Endothelial cell of umbilical vein (primary cell): ENCODE data around the gene AK8. TPM values are rescaled to one million over a fixed set of nuclear protein-coding genes. Genes with fewer than 3 reads are reported as not detected.

Experiments
- BruUV-seq: library from RNA; stranded (reverse); fragments of 400-500 nt; replicated peaks from 2 replicates; lab custom pipeline; 2021; lab: Mats Ljungman, UMichigan
- CTCF ChIA-PET: fragments of 300-600, 350-600 bp; sonication (Branson Sonifier 250); formaldehyde crosslinking; loops from one replicate; lab custom pipeline; 2021; ENCODE audit warnings: antibody characterized with exemption, inconsistent platforms; lab: Charles Lee
- POLR2A ChIA-PET: fragments of 300-600, 350-600 bp; sonication (Branson Sonifier 250); formaldehyde crosslinking; loops from one replicate; lab custom pipeline; 2021; ENCODE audit warnings: antibody characterized with exemption, inconsistent platforms; lab: Charles Lee
- DNase-seq: peaks from one replicate; pipeline ENCODE4 v3.0.0-alpha.2; 2011; ENCODE audit warnings: low read depth, low spot score
- FAIRE-seq: peaks from 2 replicates; lab custom pipeline; 2011; peaks lifted over from hg19 to GRCh38; lab: Jason Lieb, UNC
- H2AFZ ChIP-seq: 2 replicates; pipeline ENCODE4 v1.6.0; 2012; ENCODE audit warnings: low read depth, low read length, control low read depth, inconsistent platforms
- H3K27ac ChIP-seq: 2 replicates; pipeline ENCODE4 v1.5.1; 2011; ENCODE audit warnings: low read depth, mild to moderate bottlenecking, control low read depth, low read length, moderate library complexity; ENCODE audit not compliant: insufficient read depth
- H3K27me3 ChIP-seq, 2 experiments: 2 replicates each; pipeline versions ENCODE4 v1.6.0 to v1.6.1; 2011; ENCODE audit warnings: low read length in 2 of 2, mixed read lengths in 1 of 2; ENCODE audit not compliant: control insufficient read depth in 2 of 2, insufficient read depth in 2 of 2
- H3K36me3 ChIP-seq, 2 experiments: 2 replicates in 1 of 2; 3 replicates in 1 of 2; pipeline ENCODE4 v1.5.1; 2011; ENCODE audit warnings: low read length in 2 of 2, mild to moderate bottlenecking in 1 of 2, moderate library complexity in 1 of 2; ENCODE audit not compliant: control insufficient read depth in 2 of 2, insufficient read depth in 2 of 2; ENCODE audit errors: extremely low read depth in 1 of 2
- H3K4me1 ChIP-seq: 3 replicates; pipeline ENCODE4 v1.5.1; 2011; ENCODE audit warnings: mild to moderate bottlenecking, low read length; ENCODE audit not compliant: control insufficient read depth, insufficient read depth; ENCODE audit errors: extremely low read depth
- H3K4me2 ChIP-seq: 2 replicates; pipeline ENCODE4 v1.6.1; 2011; ENCODE audit warnings: low read length, control low read depth, mixed read lengths; ENCODE audit not compliant: insufficient read depth
- H3K4me3 ChIP-seq, 3 experiments: fragments of 200-600 bp in 1 of 3; sonication (generic), shearing (Covaris generic) in 1 of 3; replicated peaks in 1 of 3; 2 replicates each; pipeline ENCODE4 v1.5.1; 2011 to 2016; ENCODE audit warnings: control low read depth in 3 of 3, low read length in 3 of 3, mild to moderate bottlenecking in 2 of 3, inconsistent platforms in 1 of 3, low read depth in 1 of 3, moderate library complexity in 1 of 3; ENCODE audit not compliant: insufficient read depth in 1 of 3
- H3K79me2 ChIP-seq: 2 replicates; pipeline ENCODE4 v1.6.0; 2012; ENCODE audit warnings: low read length, inconsistent platforms; ENCODE audit not compliant: control insufficient read depth, insufficient read depth
- H3K9ac ChIP-seq: replicated peaks from 2 replicates; pipeline ENCODE3; 2011; ENCODE audit warnings: low read length, control low read depth; ENCODE audit not compliant: insufficient read depth; ENCODE audit errors: extremely low read depth
- H3K9me1 ChIP-seq: replicated peaks from 3 replicates; pipeline ENCODE4 v1.6.0; 2011; ENCODE audit warnings: mild to moderate bottlenecking, low read length; ENCODE audit not compliant: control insufficient read depth, insufficient read depth; ENCODE audit errors: extremely low read depth
- H3K9me3 ChIP-seq: replicated peaks from 2 replicates; pipeline ENCODE4 v1.5.1; 2012; ENCODE audit warnings: low read length, inconsistent platforms; ENCODE audit not compliant: control insufficient read depth, insufficient read depth
- H4K20me1 ChIP-seq: replicated peaks from 2 replicates; pipeline ENCODE3; 2011; ENCODE audit warnings: mild to moderate bottlenecking, low read length; ENCODE audit not compliant: control insufficient read depth, insufficient read depth; ENCODE audit errors: extremely low read depth
- EZH2 ChIP-seq: IDR thresholded peaks from 2 replicates; pipeline ENCODE4 v1.6.1; 2012; ENCODE audit warnings: borderline replicate concordance, low read depth, mild to moderate bottlenecking, moderate library complexity, low read length, inconsistent platforms; ENCODE audit not compliant: severe bottlenecking
- FOS ChIP-seq: IDR thresholded peaks from 2 replicates; pipeline ENCODE4 v1.6.1; 2011; ENCODE audit warnings: mild to moderate bottlenecking, low read length, moderate library complexity, borderline replicate concordance; ENCODE audit not compliant: insufficient read depth
- GATA2 ChIP-seq: IDR thresholded peaks from 2 replicates; pipeline ENCODE4 v1.7.0; 2011; ENCODE audit warnings: low read depth, mild to moderate bottlenecking, moderate library complexity, mixed read lengths, low read length; ENCODE audit not compliant: insufficient read length, insufficient read depth
- JUN ChIP-seq: IDR thresholded peaks from 2 replicates; pipeline ENCODE4 v1.6.1; 2011; ENCODE audit warnings: borderline replicate concordance, low read depth; ENCODE audit not compliant: insufficient read length, insufficient read depth
- MAX ChIP-seq: IDR thresholded peaks from 2 replicates; pipeline ENCODE4 v1.6.1; 2011; ENCODE audit not compliant: insufficient read depth, insufficient read length
- MYC ChIP-seq: IDR thresholded peaks from one replicate; pipeline ENCODE4 v1.6.1; 2011; ENCODE audit warnings: mild to moderate bottlenecking, low read depth, low read length
- POLR2A ChIP-seq: IDR thresholded peaks from 2 replicates; pipeline ENCODE4 v1.6.1; 2012; ENCODE audit warnings: low read depth, mild to moderate bottlenecking, control low read depth, low read length
- POLR2AphosphoS5 ChIP-seq: IDR thresholded peaks from 2 replicates; pipeline ENCODE4 v1.6.1; 2012; ENCODE audit warnings: low read depth, mild to moderate bottlenecking, control low read depth, low read length, moderate library complexity; ENCODE audit not compliant: insufficient read depth
- dilution Hi-C: fragments of 300-500 bp; cut with MboI; formaldehyde crosslinking; loops from one replicate; pipeline ENCODE4 v1.15.0; 2019; ENCODE audit warnings: low sequenced_read_pairs; ENCODE audit not compliant: extremely low pct_ligation_motif_present
- intact Hi-C: fragments of 100-400 bp; cut with micrococcal nuclease; formaldehyde crosslinking; loops from one replicate; pipeline ENCODE4 v1.10.0; 2022
- polyA plus RNA-seq, 4 experiments: library from polyadenylated mRNA; depleted of rRNA in 3 of 4; stranded (reverse) in 3 of 4; unstranded in 1 of 4; fragments of >200 nt; gene quantifications; 2 replicates each; pipeline versions ENCODE4 v1.2.1 to v1.2.3, GENCODE V29; 2011 to 2012; ENCODE audit warnings: missing spikeins in 1 of 4
- total RNA-seq: library from RNA; stranded (reverse); gene quantifications from 2 replicates; pipeline ENCODE4 v1.2.3, GENCODE V29; 2021
- TF ChIP-seq, protein P1 (sequence below), 2 donors: IDR thresholded peaks; 1 replicate in 1 of 2; 2 replicates in 1 of 2; pipeline ENCODE4 v1.5.1; 2011; ENCODE audit warnings: low read length in 2 of 2, mild to moderate bottlenecking in 2 of 2, moderate library complexity in 2 of 2, control low read depth in 1 of 2, inconsistent platforms in 1 of 2, low read depth in 1 of 2; ENCODE audit not compliant: insufficient read depth in 1 of 2; ENCODE audit errors: extremely low read depth in 1 of 2

AK8 gene
- total and polyA plus RNA-seq, 2 donors (not counting 3 experiments of a cell fraction or from before 2014, with no cell fraction given): 0.06 TPM; not detected in 1

DNA sequence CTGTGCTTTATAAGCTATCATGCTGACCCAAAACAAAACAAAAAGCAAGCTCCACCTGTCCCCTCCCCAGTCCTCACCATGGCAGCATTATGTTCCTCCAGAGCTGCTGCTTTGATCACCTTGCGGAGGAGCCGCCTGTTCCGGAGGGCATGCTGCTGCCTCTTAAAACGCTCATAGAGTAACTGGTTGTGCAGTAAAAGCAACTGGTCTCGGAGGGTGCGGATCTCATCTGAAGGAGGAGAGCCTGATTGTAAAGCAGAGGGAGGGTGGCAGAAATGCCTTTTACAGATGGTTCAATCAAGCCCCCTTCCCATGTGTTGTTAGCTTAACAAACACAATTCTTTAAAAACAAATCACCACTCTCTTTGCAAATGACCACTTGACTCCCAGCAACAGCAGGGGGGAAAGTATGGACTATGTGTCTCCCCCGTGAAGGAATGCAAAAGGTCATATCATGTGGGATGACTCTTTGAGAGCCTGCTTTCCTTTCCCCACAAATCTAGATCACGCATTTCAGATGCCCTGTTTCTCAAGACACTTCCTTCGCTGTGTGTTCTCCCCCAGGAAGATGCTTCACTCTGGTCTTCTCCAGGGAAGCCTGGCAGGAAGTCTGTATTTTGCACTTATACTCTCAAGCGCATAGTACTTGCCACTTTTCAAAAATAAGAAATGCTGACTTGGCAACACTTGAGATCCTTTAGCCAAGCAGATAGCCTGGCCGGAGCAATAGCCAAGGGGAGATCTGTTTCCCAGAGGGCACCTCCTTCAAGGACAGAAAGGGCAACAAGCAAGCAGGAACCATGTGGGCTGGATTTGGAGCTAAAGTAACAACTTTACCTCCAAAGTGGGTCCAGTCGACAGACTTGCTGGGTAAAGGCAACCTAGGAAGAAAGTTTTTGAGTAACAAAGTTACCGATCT, 25.7 kb upstream of the AK8 start:
- dilution Hi-C loops (no loop called here), intact Hi-C loops (loop anchor here (5.0 kb wide), 1 partner anchor 102 kb away; no protein-coding TSS in a partner anchor)
- Histone ChIP-seq H3K36me3 (peaks cover 8 to 33% of the 10 kb centered on the region in 2 experiments), H3K79me2 (no peaks in the 10 kb centered on the region), H3K4me1 (no peaks in the 10 kb centered on the region), H3K27ac (no peak overlapping the region), H3K9me1 (no peaks in the 10 kb centered on the region), H3K9me3 (no peaks in the 10 kb centered on the region), H2AFZ (no peak overlapping the region), H3K4me3 (no peak overlapping the region), H4K20me1 (no peaks in the 10 kb centered on the region), H3K9ac (no peak overlapping the region), H3K27me3 (no peaks in the 10 kb centered on the region), H3K4me2 (no peak overlapping the region)
- DNase-seq: no peak
- FAIRE-seq: no peak
- ChIA-PET CTCF (interaction anchor here (1.3 to 5.1 kb wide), 4 partner anchors 10 to 16 kb away, joined by 3 to 45 read pairs (median 20); no protein-coding TSS in a partner anchor), POLR2A (no interaction called here)
- no TSS peak for BruUV-seq
- no peak for TF ChIP-seq FOS
- TF ChIP-seq, protein P1, sequence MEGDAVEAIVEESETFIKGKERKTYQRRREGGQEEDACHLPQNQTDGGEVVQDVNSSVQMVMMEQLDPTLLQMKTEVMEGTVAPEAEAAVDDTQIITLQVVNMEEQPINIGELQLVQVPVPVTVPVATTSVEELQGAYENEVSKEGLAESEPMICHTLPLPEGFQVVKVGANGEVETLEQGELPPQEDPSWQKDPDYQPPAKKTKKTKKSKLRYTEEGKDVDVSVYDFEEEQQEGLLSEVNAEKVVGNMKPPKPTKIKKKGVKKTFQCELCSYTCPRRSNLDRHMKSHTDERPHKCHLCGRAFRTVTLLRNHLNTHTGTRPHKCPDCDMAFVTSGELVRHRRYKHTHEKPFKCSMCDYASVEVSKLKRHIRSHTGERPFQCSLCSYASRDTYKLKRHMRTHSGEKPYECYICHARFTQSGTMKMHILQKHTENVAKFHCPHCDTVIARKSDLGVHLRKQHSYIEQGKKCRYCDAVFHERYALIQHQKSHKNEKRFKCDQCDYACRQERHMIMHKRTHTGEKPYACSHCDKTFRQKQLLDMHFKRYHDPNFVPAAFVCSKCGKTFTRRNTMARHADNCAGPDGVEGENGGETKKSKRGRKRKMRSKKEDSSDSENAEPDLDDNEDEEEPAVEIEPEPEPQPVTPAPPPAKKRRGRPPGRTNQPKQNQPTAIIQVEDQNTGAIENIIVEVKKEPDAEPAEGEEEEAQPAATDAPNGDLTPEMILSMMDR (IDR thresholded peaks at IDR 0.05; ENCODE audit: extremely low read depth in 1 of 2, insufficient read depth in 1 of 2, low read depth in 1 of 2, low read length in 2 of 2): no peak
- TF ChIP-seq POLR2A: no peak
- no peak for TF ChIP-seq POLR2AphosphoS5
- TF ChIP-seq JUN: no peak
- TF ChIP-seq MYC: no peak
- no peak for TF ChIP-seq MAX
- TF ChIP-seq EZH2: no peak
- TF ChIP-seq GATA2: no peak
